ENCODE measurements around the gene CCER1.

GRCh38 chr12:90938451-90938850 is 16.5 kb downstream of the CCER1 start:
- TF ChIP-seq EZH2 (IDR thresholded peaks at IDR 0.05; ENCODE audit: low read depth, unreplicated experiment), result no peak
- TF ChIP-seq ZNF331 (CRISPR knock-in tag; IDR thresholded peaks at IDR 0.05; ENCODE audit: low read depth), result no peak
- TF ChIP-seq EZH2phosphoT487 (IDR thresholded peaks at IDR 0.05; ENCODE audit: unreplicated experiment), result no peak
- TF ChIP-seq CTCF (conservative IDR thresholded peaks at IDR 0.05; ENCODE audit: low read depth in 2 of 2), result no peak
- no peak for TF ChIP-seq POLR2AphosphoS5 (IDR thresholded peaks at IDR 0.05; ENCODE audit: low read depth)
- no peak for TF ChIP-seq REST (IDR thresholded peaks at IDR 0.05; ENCODE audit: unreplicated experiment)
- no peak for TF ChIP-seq ZNF462 (CRISPR knock-in tag; IDR thresholded peaks at IDR 0.05)
- no peak for TF ChIP-seq CREB1 (CRISPR knock-in tag; IDR thresholded peaks at IDR 0.05; ENCODE audit: low read depth)
- no peak for TF ChIP-seq NANOG (IDR thresholded peaks at IDR 0.05; ENCODE audit: borderline replicate concordance)
